Stomach (tissue), 9 donors: ENCODE measurements around the gene RAB26. TPM values are rescaled to one million over a fixed set of nuclear protein-coding genes. Genes with fewer than 3 reads are reported as not detected.

Source experiments
- DNase-seq, 2 donors: peaks; one replicate each; pipeline versions ENCODE4 v3.0.0 to v3.0.0-alpha.2; 2013 to 2019
- H3K27ac ChIP-seq, 5 donors: fragments of 200-600 bp in 4 of 5; sonication (generic) in 4 of 5; one replicate each; pipeline ENCODE4 v1.5.1; 2013 to 2019; ENCODE audit warnings: mild to moderate bottlenecking in 1 of 5, moderate library complexity in 1 of 5
- H3K27me3 ChIP-seq, 3 donors: fragments of 200-600 bp; sonication (generic); one replicate each; pipeline ENCODE4 v1.5.1; 2017 to 2019; ENCODE audit warnings: mixed run types in 1 of 3
- H3K36me3 ChIP-seq, 4 donors: fragments of 200-600 bp; sonication (generic); 1 replicate in 3 of 4; 2 replicates in 1 of 4; pipeline ENCODE4 v1.5.1; 2016 to 2019
- H3K4me1 ChIP-seq, 4 donors: fragments of 200-600 bp; sonication (generic); one replicate each; pipeline ENCODE4 v1.5.1; 2016 to 2019
- H3K4me3 ChIP-seq, 4 donors: fragments of 200-600 bp; sonication (generic) in 3 of 4; one replicate each; pipeline ENCODE4 v1.5.1; 2016 to 2019; ENCODE audit warnings: mild to moderate bottlenecking in 1 of 4
- H3K9me3 ChIP-seq, 4 donors: fragments of 200-600 bp; sonication (generic); one replicate each; pipeline ENCODE4 v1.5.1; 2016 to 2019
- CTCF ChIP-seq, 7 experiments: fragments of 450-650 bp in 4 of 7; fragments of 200-600 bp in 3 of 7; sonication (generic) in 3 of 7; IDR thresholded peaks; one replicate each; pipeline ENCODE4 v1.5.1; 2016 to 2019; ENCODE audit warnings: antibody characterized with exemption in 7 of 7, control low read depth in 2 of 7, mild to moderate bottlenecking in 1 of 7
- EP300 ChIP-seq: sonication (generic); formaldehyde crosslinking; IDR thresholded peaks from one replicate; pipeline ENCODE4 v1.6.1; 2017; ENCODE audit warnings: antibody characterized with exemption
- POLR2A ChIP-seq, 4 donors: fragments of 450-650 bp; IDR thresholded peaks; one replicate each; pipeline ENCODE4 v1.6.1; 2016; ENCODE audit warnings: antibody characterized with exemption in 4 of 4, control low read depth in 2 of 4, mild to moderate bottlenecking in 1 of 4, moderate library complexity in 1 of 4
- POLR2AphosphoS5 ChIP-seq, 3 donors: sonication (generic); formaldehyde crosslinking; IDR thresholded peaks; one replicate each; pipeline ENCODE4 v1.6.1; 2016; ENCODE audit warnings: antibody characterized with exemption in 3 of 3
- WGBS, 5 donors: extraction: QIAGEN DNeasy Blood & Tissue Kit in 3 of 5; methylation state at CpG; one replicate each; pipeline versions ENCODE4 v1.1.5 to v1.1.7; 2013 to 2018; 5-methylcytosine and 5-hydroxymethylcytosine counted together
- intact Hi-C: fragments of 100-400 bp; cut with DNase I; formaldehyde crosslinking; loops from one replicate; pipeline ENCODE4 v1.15.1; 2023; ENCODE audit warnings: low total_unique reads
- polyA plus RNA-seq, 3 donors: library from polyadenylated mRNA; stranded (reverse); fragments of 200-250 nt; gene quantifications; one replicate each; pipeline ENCODE4 v1.2.3, GENCODE V29; 2013
- total RNA-seq, 5 donors: library from RNA; depleted of rRNA; stranded (reverse); fragments of >200 nt; gene quantifications; one replicate each; pipeline versions ENCODE4 v1.1.0 to v1.2.3, GENCODE V29; 2014 to 2016
- donor health status: healthy with polysubstance abuse.
- donor health status: Bipolar disorder and iron deficiency.
- donor health status: healthy.

Gene RAB26
- total and polyA plus RNA-seq, 8 donors = 15.1 to 114 (median 27.2) TPM; not detected in 3

- Histone ChIP-seq H3K27me3 (no peaks in the 10 kb centered on the region), H3K36me3 (peaks cover 64 to 96% (median 96%) of the 10 kb centered on the region in 4 donors), H3K9me3 (no peaks in the 10 kb centered on the region), H3K27ac (peak overlapping the region in 4 of 5 donors; percentile 43 to 69 (median 54)), H3K4me1 (peaks cover 0 to 7% (median 3%) of the 10 kb centered on the region in 4 donors), H3K4me3 (peak overlapping the region; percentile 16 to 31 (median 25))
- WGBS, 5 donors = 66 to 90% (median 85%) methylated on average over 8 to 18 of the region's 18 CpGs
- intact Hi-C loops = no loop called here
- DNase-seq = no peak
- TF ChIP-seq POLR2AphosphoS5 (IDR thresholded peaks at IDR 0.05) (no peak), CTCF (IDR thresholded peaks at IDR 0.05) (no peak), EP300 (no peak), POLR2A (IDR thresholded peaks at IDR 0.05) (no peak)
Observed at GRCh38 chr16:2170080-2170479, 21.7 kb downstream of the RAB26 start.

- Histone ChIP-seq H3K4me1 (peaks cover 0 to 7% (median 3%) of the 10 kb centered on the region in 4 donors), H3K36me3 (peaks cover 69 to 100% (median 100%) of the 10 kb centered on the region in 4 donors), H3K4me3 (peak overlapping the region; percentile 16 to 31 (median 25)), H3K27me3 (no peaks in the 10 kb centered on the region), H3K27ac (peak overlapping the region in 3 of 5 donors; percentile 43 to 69 (median 66)), H3K9me3 (no peaks in the 10 kb centered on the region)
- intact Hi-C loops = no loop called here
- no peak for DNase-seq
- TF ChIP-seq POLR2AphosphoS5 (IDR thresholded peaks at IDR 0.05) (no peak), CTCF (IDR thresholded peaks at IDR 0.05) (no peak), EP300 (no peak), POLR2A (IDR thresholded peaks at IDR 0.05) (no peak)
- 84 to 92% (median 88%) methylated on average over 29 to 47 of the region's 47 CpGs for WGBS, 5 donors
Observed at GRCh38 chr16:2170587-2171435, 22.4 kb downstream of the RAB26 start.

- no peak overlapping the region for H3K27ac ChIP-seq
- no peak for TF ChIP-seq POLR2A (IDR thresholded peaks at IDR 0.05)
- TF ChIP-seq EP300 = no peak
- no peak for TF ChIP-seq CTCF (IDR thresholded peaks at IDR 0.05)
- no peak for TF ChIP-seq POLR2AphosphoS5 (IDR thresholded peaks at IDR 0.05)
Observed at GRCh38 chr16:2171601-2172178, 23.3 kb downstream of the RAB26 start.

GRCh38 chr16:2172688-2173335, 24.4 kb downstream of the RAB26 start:
- no peak for TF ChIP-seq POLR2A (IDR thresholded peaks at IDR 0.05)
- no peak for TF ChIP-seq CTCF (IDR thresholded peaks at IDR 0.05)
- no peak for TF ChIP-seq POLR2AphosphoS5 (IDR thresholded peaks at IDR 0.05)
- no peak for TF ChIP-seq EP300
- Histone ChIP-seq H3K4me1 (peaks cover 0 to 7% (median 3%) of the 10 kb centered on the region in 4 donors), H3K27ac (no peak overlapping the region), H3K4me3 (no peak overlapping the region), H3K9me3 (no peaks in the 10 kb centered on the region), H3K36me3 (peaks cover 69 to 100% (median 100%) of the 10 kb centered on the region in 4 donors), H3K27me3 (no peaks in the 10 kb centered on the region)
- no peak for DNase-seq
- WGBS, 5 donors = 90 to 94% (median 92%) methylated on average over 25 to 29 of the region's 29 CpGs
- intact Hi-C loops = no loop called here

More at GRCh38 chr16:2171601-2172178, 23.3 kb downstream of the RAB26 start:
- 91 to 96% (median 94%) methylated on average over 20 to 28 of the region's 28 CpGs for WGBS, 5 donors
- Histone ChIP-seq H3K9me3 (no peaks in the 10 kb centered on the region), H3K36me3 (peaks cover 70 to 100% (median 100%) of the 10 kb centered on the region in 4 donors), H3K4me1 (peaks cover 0 to 7% (median 3%) of the 10 kb centered on the region in 4 donors), H3K4me3 (no peak overlapping the region), H3K27me3 (no peaks in the 10 kb centered on the region)
- no peak for DNase-seq
- intact Hi-C loops = no loop called here
